ENCODE results near the gene SMARCD3. TPM values are rescaled to one million over a fixed set of nuclear protein-coding genes. Genes with fewer than 3 reads are reported as not detected.

The SMARCD3 gene
- total and polyA plus RNA-seq, 4 donors: 84.2 to 298 (median 208) TPM

DNA sequence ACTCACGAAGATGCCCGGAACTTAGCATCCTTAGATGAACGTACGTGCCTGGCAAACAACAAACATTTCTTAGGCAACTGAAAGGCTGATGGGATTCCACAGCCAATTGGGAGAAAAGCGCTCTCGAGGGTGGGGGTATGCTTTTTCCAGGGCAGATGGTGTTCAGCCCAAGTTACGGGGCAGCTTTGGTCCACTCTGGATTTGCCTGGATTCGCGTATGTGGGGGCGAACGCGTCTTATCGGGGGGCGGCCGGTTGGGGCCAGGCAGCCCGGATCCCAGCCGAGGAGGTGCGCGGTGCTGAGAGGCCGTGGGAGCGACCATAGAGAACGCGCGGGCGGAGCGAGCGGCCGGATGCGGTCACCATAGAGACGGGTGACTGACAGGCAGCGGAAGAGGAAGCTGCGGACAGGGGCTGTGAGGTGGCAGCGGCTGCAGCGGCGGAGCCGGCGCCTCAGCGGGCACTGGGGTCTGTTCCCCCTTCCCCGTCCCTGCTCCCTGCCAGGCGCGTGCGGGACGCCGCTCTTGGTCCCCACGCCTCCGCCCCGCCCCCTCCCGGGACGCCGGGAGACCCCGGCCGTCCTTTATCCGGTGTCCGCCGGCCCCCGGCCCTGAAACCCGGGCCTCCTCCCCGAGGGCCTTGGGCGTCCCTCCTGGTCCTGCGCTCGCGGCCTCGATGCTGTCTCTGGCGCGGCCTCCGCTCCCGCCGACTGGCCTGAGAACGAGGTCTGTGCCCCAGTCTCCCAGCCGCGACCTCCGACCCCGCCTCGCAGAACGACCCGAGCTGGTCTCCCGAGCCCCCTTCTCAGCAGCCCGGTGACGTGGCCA, 16.2 kb downstream of the SMARCD3 start, which contains the start of gene CHPF2:
CHPF2 (plus strand) TSS at position 393 of the 826 bp plus-strand sequence. CDS start 1,529 bp downstream, outside the sequence.
- Histone ChIP-seq H3K4me3 (ENCODE audit: low read depth, low read length) (peak within 1 kb of the TSS; percentile 82), H3K4me1 (ENCODE audit: control insufficient read depth, insufficient read depth, low read length) (peaks cover 25% of the 10 kb centered on the region), H3K27me3 (ENCODE audit: control insufficient read depth, insufficient read depth, low read length) (no peaks in the 10 kb centered on the region), H3K27ac (ENCODE audit: low read depth, low read length) (peak within 1 kb of the TSS; percentile 73), H3K9me3 (ENCODE audit: control insufficient read depth, insufficient read depth, low read length) (no peaks in the 10 kb centered on the region), H3K36me3 (ENCODE audit: control insufficient read depth, insufficient read depth, low read length) (peaks cover 40% of the 10 kb centered on the region)
- DNase-seq (ENCODE audit: low read depth in 4 of 6, low spot score in 6 of 6): peak in 4 of 6 donors; percentile 77 to 96 (median 90)
- under 1% methylated on average over 79 of the region's 79 CpGs for WGBS (ENCODE audit: insufficient coverage)

GRCh38 chr7:151231080-151231479, 17.4 kb downstream of the SMARCD3 start:
- Histone ChIP-seq H3K4me3 (ENCODE audit: low read depth, low read length) (no peak overlapping the region), H3K9me3 (ENCODE audit: control insufficient read depth, insufficient read depth, low read length) (no peaks in the 10 kb centered on the region), H3K4me1 (ENCODE audit: control insufficient read depth, insufficient read depth, low read length) (peaks cover 31% of the 10 kb centered on the region), H3K27me3 (ENCODE audit: control insufficient read depth, insufficient read depth, low read length) (no peaks in the 10 kb centered on the region), H3K27ac (ENCODE audit: low read depth, low read length) (no peak overlapping the region), H3K36me3 (ENCODE audit: control insufficient read depth, insufficient read depth, low read length) (peaks cover 27% of the 10 kb centered on the region)
- no CpG with 5 or more reads among the region's 1 CpG for WGBS (ENCODE audit: insufficient coverage)
- DNase-seq (ENCODE audit: low read depth in 4 of 6, low spot score in 6 of 6): no peak

GRCh38 chr7:151229249-151229648, 19.2 kb downstream of the SMARCD3 start:
- 98% methylated on average over 7 of the region's 10 CpGs for WGBS (ENCODE audit: insufficient coverage)
- Histone ChIP-seq H3K4me1 (ENCODE audit: control insufficient read depth, insufficient read depth, low read length) (peaks cover 37% of the 10 kb centered on the region), H3K27me3 (ENCODE audit: control insufficient read depth, insufficient read depth, low read length) (no peaks in the 10 kb centered on the region)

DNA sequence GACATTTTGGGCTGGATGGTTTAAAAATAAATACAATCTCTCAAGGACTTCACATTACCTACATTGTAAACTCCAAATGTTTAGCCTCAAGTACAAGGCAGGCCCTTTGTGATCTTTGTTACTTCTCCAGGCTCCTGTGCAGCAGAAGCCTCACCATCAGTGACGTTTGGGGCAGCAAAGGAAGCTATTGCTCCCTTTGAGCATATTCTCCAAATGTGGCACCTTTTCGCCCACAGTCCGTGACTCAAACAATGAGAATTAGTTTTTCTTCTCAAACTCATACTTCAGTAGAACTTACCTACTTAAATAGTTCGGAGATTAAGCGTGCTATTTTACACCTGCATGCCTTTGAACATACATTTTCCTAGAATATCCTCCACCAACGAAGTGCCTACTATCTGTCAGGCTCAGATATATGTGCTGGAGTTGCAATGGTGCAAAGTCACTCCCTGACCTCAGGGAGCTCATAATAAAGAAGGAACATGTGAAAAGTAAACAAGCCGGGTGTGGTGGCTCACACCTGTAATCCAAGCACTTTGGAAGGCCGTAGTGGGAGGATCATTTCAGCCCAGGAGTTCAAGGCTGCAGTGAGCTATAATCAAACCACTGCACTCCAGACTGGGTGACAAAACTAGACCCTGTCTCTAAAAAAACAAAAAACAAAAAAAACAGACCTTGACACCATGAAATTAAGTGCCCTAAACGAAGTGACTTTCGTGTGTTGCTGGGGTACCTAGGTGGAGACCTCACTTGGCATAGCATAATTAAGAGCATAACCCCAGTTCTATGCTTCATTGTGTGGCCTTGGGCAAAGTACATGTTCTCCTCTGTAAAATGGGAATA, 20.2 kb downstream of the SMARCD3 start:
- WGBS (ENCODE audit: insufficient coverage): 64% methylated on average over 5 of the region's 10 CpGs
- H3K9me3 ChIP-seq (ENCODE audit: control insufficient read depth, insufficient read depth, low read length): no peaks in the 10 kb centered on the region
- H3K27me3 ChIP-seq (ENCODE audit: control insufficient read depth, insufficient read depth, low read length): no peaks in the 10 kb centered on the region
- DNase-seq (ENCODE audit: low read depth in 4 of 6, low spot score in 6 of 6): no peak
- peak overlapping the region; percentile 76 for H3K4me3 ChIP-seq (ENCODE audit: low read depth, low read length)
- peak overlapping the region; percentile 88 for H3K27ac ChIP-seq (ENCODE audit: low read depth, low read length)
- peaks cover 27% of the 10 kb centered on the region for H3K4me1 ChIP-seq (ENCODE audit: control insufficient read depth, insufficient read depth, low read length)
- peaks cover 18% of the 10 kb centered on the region for H3K36me3 ChIP-seq (ENCODE audit: control insufficient read depth, insufficient read depth, low read length)

More at GRCh38 chr7:151229249-151229648, 19.2 kb downstream of the SMARCD3 start:
- Histone ChIP-seq H3K36me3 (ENCODE audit: control insufficient read depth, insufficient read depth, low read length) (peaks cover 16% of the 10 kb centered on the region), H3K4me3 (ENCODE audit: low read depth, low read length) (no peak overlapping the region), H3K27ac (ENCODE audit: low read depth, low read length) (no peak overlapping the region), H3K9me3 (ENCODE audit: control insufficient read depth, insufficient read depth, low read length) (no peaks in the 10 kb centered on the region)
- DNase-seq (ENCODE audit: low read depth in 4 of 6, low spot score in 6 of 6): no peak

GRCh38 chr7:151226875-151227782, 21.4 kb downstream of the SMARCD3 start, which contains the start of gene ABCF2:
TSS of gene ABCF2 (minus strand) at chr7:151227205. CDS start at chr7:151226458, 747 bp downstream.
- H3K9me3 ChIP-seq (ENCODE audit: control insufficient read depth, insufficient read depth, low read length): no peaks in the 10 kb centered on the region
- H3K4me3 ChIP-seq (ENCODE audit: low read depth, low read length): peak within 1 kb of the TSS; percentile 76
- peak within 1 kb of the TSS; percentile 88 for H3K27ac ChIP-seq (ENCODE audit: low read depth, low read length)
- H3K36me3 ChIP-seq (ENCODE audit: control insufficient read depth, insufficient read depth, low read length): peaks cover 28% of the 10 kb centered on the region
- peak; percentile 97 to 100 (median 99) for DNase-seq (ENCODE audit: low read depth in 4 of 6, low spot score in 6 of 6)
- H3K4me1 ChIP-seq (ENCODE audit: control insufficient read depth, insufficient read depth, low read length): peaks cover 21% of the 10 kb centered on the region
- WGBS (ENCODE audit: insufficient coverage): under 1% methylated on average over 68 of the region's 68 CpGs
- no peaks in the 10 kb centered on the region for H3K27me3 ChIP-seq (ENCODE audit: control insufficient read depth, insufficient read depth, low read length)

GRCh38 chr7:151226560-151226874, 22.0 kb downstream of the SMARCD3 start:
- Histone ChIP-seq H3K4me1 (ENCODE audit: control insufficient read depth, insufficient read depth, low read length) (peaks cover 17% of the 10 kb centered on the region), H3K9me3 (ENCODE audit: control insufficient read depth, insufficient read depth, low read length) (no peaks in the 10 kb centered on the region), H3K27me3 (ENCODE audit: control insufficient read depth, insufficient read depth, low read length) (no peaks in the 10 kb centered on the region), H3K27ac (ENCODE audit: low read depth, low read length) (no peak overlapping the region), H3K4me3 (ENCODE audit: low read depth, low read length) (peak overlapping the region; percentile 76), H3K36me3 (ENCODE audit: control insufficient read depth, insufficient read depth, low read length) (peaks cover 31% of the 10 kb centered on the region)
- WGBS (ENCODE audit: insufficient coverage): 2% methylated on average over 15 of the region's 15 CpGs
- no peak for DNase-seq (ENCODE audit: low read depth in 4 of 6, low spot score in 6 of 6)

DNA sequence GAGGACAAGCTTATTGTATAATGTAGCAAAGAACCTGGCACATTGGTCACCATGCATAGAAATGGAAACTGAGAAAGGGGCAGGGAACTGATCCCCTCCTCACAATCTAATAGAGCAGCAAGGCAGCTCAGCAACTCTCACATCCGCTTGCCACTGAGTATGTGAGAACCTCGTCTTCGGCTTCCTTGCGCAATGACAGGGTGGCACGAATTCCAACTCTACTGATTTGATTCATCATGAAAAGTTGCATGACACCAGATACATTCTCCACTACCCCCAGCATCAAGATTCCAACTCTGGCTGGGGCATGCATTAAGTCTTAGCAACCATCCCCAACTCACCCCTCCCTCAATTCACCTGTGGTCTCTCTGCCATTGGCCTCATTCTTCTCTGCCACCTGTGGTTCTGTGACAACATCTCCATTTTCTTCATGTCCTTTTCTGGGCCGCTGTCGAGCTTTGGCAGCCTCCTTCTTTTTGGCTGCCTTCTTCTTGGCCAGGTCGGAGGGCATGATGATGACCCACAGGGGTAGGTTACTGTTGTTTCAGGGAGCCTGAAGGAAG, 22.5 kb downstream of the SMARCD3 start:
- H3K4me3 ChIP-seq (ENCODE audit: low read depth, low read length): peak overlapping the region; percentile 76
- WGBS (ENCODE audit: insufficient coverage): 81% methylated on average over 6 of the region's 8 CpGs
- peaks cover 16% of the 10 kb centered on the region for H3K4me1 ChIP-seq (ENCODE audit: control insufficient read depth, insufficient read depth, low read length)
- no peak for DNase-seq (ENCODE audit: low read depth in 4 of 6, low spot score in 6 of 6)
- H3K27me3 ChIP-seq (ENCODE audit: control insufficient read depth, insufficient read depth, low read length): no peaks in the 10 kb centered on the region
- peaks cover 36% of the 10 kb centered on the region for H3K36me3 ChIP-seq (ENCODE audit: control insufficient read depth, insufficient read depth, low read length)
- H3K9me3 ChIP-seq (ENCODE audit: control insufficient read depth, insufficient read depth, low read length): no peaks in the 10 kb centered on the region
- no peak overlapping the region for H3K27ac ChIP-seq (ENCODE audit: low read depth, low read length)

DNA sequence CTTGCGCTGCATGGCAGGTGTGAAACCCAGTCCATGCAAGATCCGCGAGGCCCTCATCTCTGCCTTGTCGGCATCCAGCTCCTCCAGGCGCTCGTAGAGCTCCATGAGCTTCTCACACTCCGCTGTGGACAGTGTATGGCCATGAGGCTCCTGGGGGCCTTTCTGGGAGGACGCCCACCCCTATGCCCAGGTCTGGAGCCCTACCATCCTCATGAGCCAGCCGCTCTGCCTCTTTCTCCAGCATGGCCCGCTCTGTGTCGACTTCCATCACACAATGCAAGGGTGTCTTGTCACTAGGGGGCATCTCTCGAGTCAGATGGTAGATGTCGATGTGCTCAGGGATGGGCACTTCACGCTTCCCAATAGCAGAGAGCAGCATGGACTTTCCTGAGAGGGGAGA, 24.8 kb downstream of the SMARCD3 start:
- H3K4me1 ChIP-seq (ENCODE audit: control insufficient read depth, insufficient read depth, low read length): peaks cover 16% of the 10 kb centered on the region
- no peaks in the 10 kb centered on the region for H3K9me3 ChIP-seq (ENCODE audit: control insufficient read depth, insufficient read depth, low read length)
- H3K27me3 ChIP-seq (ENCODE audit: control insufficient read depth, insufficient read depth, low read length): no peaks in the 10 kb centered on the region
- 88% methylated on average over 14 of the region's 14 CpGs for WGBS (ENCODE audit: insufficient coverage)
- H3K36me3 ChIP-seq (ENCODE audit: control insufficient read depth, insufficient read depth, low read length): peaks cover 57% of the 10 kb centered on the region
- no peak for DNase-seq (ENCODE audit: low read depth in 4 of 6, low spot score in 6 of 6)
- no peak overlapping the region for H3K4me3 ChIP-seq (ENCODE audit: low read depth, low read length)
- H3K27ac ChIP-seq (ENCODE audit: low read depth, low read length): no peak overlapping the region

DNA sequence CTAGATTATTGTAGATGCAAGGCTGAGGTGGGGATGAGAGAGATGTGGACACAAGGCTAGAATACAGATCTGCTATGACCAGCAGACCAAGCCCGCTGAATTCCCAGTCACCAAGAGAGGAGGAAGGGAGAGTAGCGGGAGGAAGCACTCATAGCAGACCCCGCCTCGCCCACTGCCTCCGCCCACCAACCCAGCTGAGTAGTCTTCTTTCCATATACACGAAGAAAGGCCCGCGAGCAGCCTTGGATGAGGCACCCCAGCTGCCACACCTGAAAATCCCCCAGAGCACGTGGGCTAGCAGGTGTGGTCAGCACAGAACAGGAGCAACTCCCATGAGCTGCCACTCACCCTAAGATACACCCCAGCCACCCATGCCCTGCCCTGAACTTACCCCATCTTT, 30.3 kb downstream of the SMARCD3 start:
- Histone ChIP-seq H3K9me3 (ENCODE audit: control insufficient read depth, insufficient read depth, low read length) (no peaks in the 10 kb centered on the region), H3K4me1 (ENCODE audit: control insufficient read depth, insufficient read depth, low read length) (no peaks in the 10 kb centered on the region), H3K27me3 (ENCODE audit: control insufficient read depth, insufficient read depth, low read length) (no peaks in the 10 kb centered on the region), H3K27ac (ENCODE audit: low read depth, low read length) (no peak overlapping the region), H3K36me3 (ENCODE audit: control insufficient read depth, insufficient read depth, low read length) (peaks cover 83% of the 10 kb centered on the region), H3K4me3 (ENCODE audit: low read depth, low read length) (no peak overlapping the region)
- 91% methylated on average over 6 of the region's 9 CpGs for WGBS (ENCODE audit: insufficient coverage)
- DNase-seq (ENCODE audit: low read depth in 4 of 6, low spot score in 6 of 6): no peak

All from spinal cord (tissue), 10 donors.